Measurements from ENCODE around the gene LAMA4.

The LAMA4 gene

GRCh38 chr6:112268654-112269053 lies 14.3 kb upstream of the LAMA4 start:
- no peak for TF ChIP-seq POLR2A (IDR thresholded peaks at IDR 0.05; ENCODE audit: low read depth, low read length)
- FAIRE-seq = no peak

DNA sequence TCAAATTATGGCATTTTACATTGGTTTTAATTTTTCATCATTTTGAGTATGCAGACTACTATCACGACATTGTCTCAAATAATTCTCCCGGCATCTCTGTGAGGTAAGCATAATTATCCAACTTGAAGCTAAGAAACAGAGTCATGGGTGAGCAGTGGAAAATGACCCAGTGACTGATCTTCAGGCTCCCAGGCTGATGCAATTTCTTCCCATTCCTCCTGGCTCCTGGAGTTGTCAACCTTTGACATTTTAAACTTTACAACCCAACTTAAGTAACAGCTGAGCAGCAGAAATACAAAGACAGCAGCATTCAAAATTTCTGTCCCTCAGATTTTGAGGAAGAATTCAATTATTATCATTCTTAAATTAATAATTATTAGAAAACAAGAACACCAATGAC lies 13.7 kb upstream of the LAMA4 start:
- DNase-seq (ENCODE audit: insufficient read length, low spot score) = no peak
- TF ChIP-seq POLR2A (IDR thresholded peaks at IDR 0.05; ENCODE audit: low read depth, low read length) = no peak
- FAIRE-seq = no peak

More at GRCh38 chr6:112268654-112269053, 14.3 kb upstream of the LAMA4 start:
- no peak for DNase-seq (ENCODE audit: insufficient read length, low spot score)

DNA sequence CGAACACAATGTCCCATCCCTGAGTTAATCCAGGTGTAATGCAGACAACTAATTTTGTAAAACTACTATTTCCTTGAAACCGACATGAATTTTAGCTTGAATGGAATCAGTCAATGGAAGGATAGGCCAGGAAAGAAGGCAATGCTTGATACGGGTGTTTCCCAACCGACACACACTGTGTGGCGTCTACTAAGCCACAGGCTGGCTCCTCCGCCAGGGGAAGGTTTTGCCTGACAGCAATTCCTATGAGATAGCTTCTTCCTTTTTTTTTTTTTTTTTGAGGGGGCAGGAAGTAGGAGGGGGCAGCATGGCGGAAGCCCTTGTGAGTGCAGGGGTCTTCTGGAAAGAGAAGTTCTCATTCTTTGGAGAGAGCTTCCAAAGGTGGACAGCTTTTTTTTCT lies 12.0 kb upstream of the LAMA4 start:
- no peak for DNase-seq (ENCODE audit: insufficient read length, low spot score)
- TF ChIP-seq POLR2A (IDR thresholded peaks at IDR 0.05; ENCODE audit: low read depth, low read length) = no peak
- no peak for FAIRE-seq

DNA sequence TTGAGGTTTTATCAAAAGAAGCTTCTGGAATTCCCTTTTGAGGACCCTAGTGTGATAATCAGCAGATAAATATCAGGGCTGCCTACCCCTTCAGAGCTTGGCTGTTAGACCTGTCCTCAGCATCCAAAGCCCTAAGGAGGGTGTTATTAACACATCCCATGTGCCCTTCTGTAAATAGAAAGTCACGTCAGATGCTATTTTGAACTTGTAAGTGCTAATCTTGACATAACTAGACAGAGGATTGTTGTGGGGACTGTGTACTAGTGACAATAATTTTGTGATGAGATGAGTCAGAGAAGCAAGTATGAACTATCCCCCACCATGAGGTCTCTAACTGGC lies 4.9 kb upstream of the LAMA4 start:
- DNase-seq (ENCODE audit: insufficient read length, low spot score) (no peak), FAIRE-seq (no peak)
- no peak for TF ChIP-seq POLR2A (IDR thresholded peaks at IDR 0.05; ENCODE audit: low read depth, low read length)

- TF ChIP-seq POLR2A (IDR thresholded peaks at IDR 0.05; ENCODE audit: low read depth, low read length) = no peak
- no peak for FAIRE-seq
- no peak for DNase-seq (ENCODE audit: insufficient read length, low spot score)
These were observed 4.4 kb upstream of the LAMA4 start for GRCh38 chr6:112258642-112259336.

GRCh38 chr6:112257178-112257855 lies 3.0 kb upstream of the LAMA4 start:
- no peak for FAIRE-seq
- TF ChIP-seq POLR2A (IDR thresholded peaks at IDR 0.05; ENCODE audit: low read depth, low read length) = no peak
- DNase-seq (ENCODE audit: insufficient read length, low spot score) = no peak

DNA sequence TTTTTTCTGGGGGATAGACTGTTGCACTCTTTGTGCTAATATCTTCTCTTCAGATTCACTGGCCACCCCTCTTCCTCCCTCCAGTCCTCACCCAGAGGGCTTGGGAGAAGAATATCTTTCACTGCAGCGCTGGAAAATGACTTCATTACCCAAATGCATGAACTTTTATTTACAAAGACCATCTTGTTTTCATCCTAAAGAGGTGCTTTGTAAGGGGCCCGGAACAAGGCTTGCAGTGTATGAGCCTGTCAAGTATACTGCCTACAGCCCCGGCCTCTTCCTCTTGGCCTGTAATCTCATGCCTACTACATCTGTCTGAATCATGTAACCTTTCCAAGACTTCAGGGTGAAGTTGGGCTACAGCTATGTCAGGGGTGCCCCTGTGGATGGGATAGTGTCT lies 554 bp upstream of the LAMA4 start:
- DNase-seq (ENCODE audit: insufficient read length, low spot score) (no peak), FAIRE-seq (no peak)
- TF ChIP-seq POLR2A (IDR thresholded peaks at IDR 0.05; ENCODE audit: low read depth, low read length) = no peak

GRCh38 chr6:112253498-112253840 lies 898 bp downstream of the LAMA4 start:
- TF ChIP-seq POLR2A (IDR thresholded peaks at IDR 0.05; ENCODE audit: low read depth, low read length) = no peak
- DNase-seq (ENCODE audit: insufficient read length, low spot score) (peak; percentile 5), FAIRE-seq (no peak)

DNA sequence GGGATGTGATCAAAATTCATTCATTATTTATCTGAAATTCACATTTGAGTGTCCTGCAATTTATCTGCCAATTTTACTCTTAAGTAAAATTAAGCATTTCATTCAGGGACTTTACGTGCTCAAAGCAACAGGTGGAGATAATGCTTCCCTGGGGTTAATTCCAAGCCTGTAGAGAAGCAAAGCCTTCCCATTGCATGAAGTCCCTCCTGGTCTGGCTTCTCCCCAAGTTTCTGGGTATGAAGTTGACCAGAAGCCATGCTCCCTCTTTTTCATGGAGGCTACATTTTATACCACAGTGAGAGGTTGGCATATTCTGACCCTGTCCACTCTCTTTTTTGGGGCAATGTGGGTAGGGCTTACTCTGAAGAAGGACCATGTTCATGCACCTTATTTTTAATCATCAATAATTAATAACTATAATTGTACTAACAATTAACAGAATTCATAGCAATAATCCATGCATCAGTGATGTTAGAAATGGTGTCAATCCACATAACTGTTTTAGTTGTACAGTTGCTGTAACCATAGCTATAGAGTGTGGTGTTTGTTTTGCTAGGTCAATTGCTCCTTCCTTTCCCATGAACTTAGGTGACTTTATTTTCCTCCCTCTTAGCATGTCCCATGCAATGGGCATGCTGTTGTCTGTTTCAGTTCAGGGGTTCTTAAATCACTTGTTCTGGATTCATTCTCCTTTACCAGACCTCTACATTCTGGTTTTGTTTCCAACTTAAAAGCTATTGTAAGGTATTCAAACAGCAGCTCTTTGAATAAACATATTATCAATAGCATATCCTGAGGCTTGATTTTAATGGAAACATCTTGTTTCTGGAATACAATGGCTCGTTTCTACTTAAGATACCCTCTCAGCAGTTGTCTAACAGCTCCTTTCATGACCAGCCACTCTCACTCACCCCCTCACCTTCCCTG lies 1.5 kb downstream of the LAMA4 start:
- DNase-seq (ENCODE audit: insufficient read length, low spot score) (no peak), FAIRE-seq (no peak)
- no peak for TF ChIP-seq POLR2A (IDR thresholded peaks at IDR 0.05; ENCODE audit: low read depth, low read length)

DNA sequence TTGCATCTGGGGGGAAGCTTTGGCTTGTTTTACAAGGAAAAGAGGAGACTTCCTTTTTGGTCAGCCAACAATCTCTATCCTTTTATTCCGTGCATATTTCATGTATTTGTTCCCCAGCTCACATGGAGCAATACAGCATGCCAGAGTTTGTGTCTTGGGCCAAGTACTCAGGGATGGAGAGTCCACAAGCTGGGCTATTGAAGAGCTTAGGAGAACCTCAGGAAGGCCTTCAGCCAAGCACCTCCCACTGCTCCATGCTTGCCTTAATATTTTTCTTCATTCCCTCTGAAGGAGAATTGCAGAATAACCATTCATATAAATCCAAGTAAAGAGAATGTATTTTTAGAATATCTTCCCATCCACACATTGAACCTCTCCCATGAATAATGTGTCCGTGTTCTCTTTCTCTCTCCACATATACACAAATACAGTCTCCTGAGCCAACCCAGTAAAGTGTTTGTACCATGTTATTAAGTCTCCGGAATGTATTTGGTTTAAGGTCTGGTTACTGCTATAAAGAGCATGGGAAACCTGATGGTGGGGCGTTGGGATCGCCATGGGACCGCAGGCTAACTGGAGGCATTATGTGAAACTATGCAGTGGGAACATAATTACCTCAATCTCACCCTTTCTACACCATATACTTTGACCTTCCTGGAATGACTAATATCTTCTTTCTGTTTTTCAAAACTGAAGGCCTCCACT lies 3.0 kb downstream of the LAMA4 start:
- no peak for TF ChIP-seq POLR2A (IDR thresholded peaks at IDR 0.05; ENCODE audit: low read depth, low read length)
- no peak for DNase-seq (ENCODE audit: insufficient read length, low spot score)
- no peak for FAIRE-seq

GRCh38 chr6:112249489-112249888 lies 4.9 kb downstream of the LAMA4 start:
- TF ChIP-seq POLR2A (IDR thresholded peaks at IDR 0.05; ENCODE audit: low read depth, low read length) = no peak
- no peak for DNase-seq (ENCODE audit: insufficient read length, low spot score)
- FAIRE-seq = no peak

GRCh38 chr6:112247275-112247674 lies 7.1 kb downstream of the LAMA4 start:
- FAIRE-seq (no peak), DNase-seq (ENCODE audit: insufficient read length, low spot score) (no peak)
- no peak for TF ChIP-seq POLR2A (IDR thresholded peaks at IDR 0.05; ENCODE audit: low read depth, low read length)

DNA sequence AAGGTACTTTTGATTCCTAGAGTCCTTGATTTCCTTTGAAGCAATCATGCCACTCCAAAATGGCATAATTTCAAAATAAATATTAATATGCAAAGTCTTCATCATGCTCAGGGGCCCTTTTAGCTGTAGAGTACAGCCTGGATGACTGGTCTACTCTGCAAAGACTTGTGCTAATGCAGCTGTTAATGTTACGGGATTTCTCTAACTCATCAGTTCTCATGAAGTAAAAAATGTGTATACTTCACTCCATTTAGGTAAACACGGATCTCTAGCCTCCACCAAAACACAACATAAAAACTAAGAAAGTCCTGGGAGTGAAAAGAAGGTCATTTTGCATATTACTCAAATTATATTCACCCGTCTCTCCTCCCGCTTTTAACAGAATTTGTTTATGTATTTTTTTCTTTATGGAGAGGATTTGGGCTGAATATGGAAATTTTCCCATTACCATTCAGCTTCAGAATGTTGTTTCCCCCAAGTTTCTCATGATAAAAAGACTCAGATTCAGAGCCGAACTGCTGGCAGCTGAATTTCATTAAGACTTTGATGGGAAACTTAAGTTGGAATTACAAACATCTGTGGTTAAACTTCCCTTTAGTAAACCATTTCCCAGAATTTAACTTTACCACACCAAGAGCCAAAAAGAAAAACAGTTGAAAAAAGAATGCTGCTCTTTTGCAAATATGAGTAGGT lies 8.7 kb downstream of the LAMA4 start:
- FAIRE-seq = no peak
- TF ChIP-seq POLR2A (IDR thresholded peaks at IDR 0.05; ENCODE audit: low read depth, low read length) = no peak
- no peak for DNase-seq (ENCODE audit: insufficient read length, low spot score)

Measured in H54 (cell line).